GM19324 (cell line): ENCODE data around the gene MGA.

Experiments used
- ATAC-seq: cut with Tn5 transposase; IDR thresholded peaks from one replicate; pipeline ENCODE4 v1.9.1; 2021; ENCODE audit warnings: mild to moderate bottlenecking, moderate library complexity; ENCODE audit not compliant: unreplicated experiment, low FRiP score

Gene MGA

GRCh38 chr15:41804361-41804760 is 144.2 kb downstream of the MGA start:
- ATAC-seq = no peak

GRCh38 chr15:41804916-41805666 is 144.9 kb downstream of the MGA start:
- no peak for ATAC-seq

DNA sequence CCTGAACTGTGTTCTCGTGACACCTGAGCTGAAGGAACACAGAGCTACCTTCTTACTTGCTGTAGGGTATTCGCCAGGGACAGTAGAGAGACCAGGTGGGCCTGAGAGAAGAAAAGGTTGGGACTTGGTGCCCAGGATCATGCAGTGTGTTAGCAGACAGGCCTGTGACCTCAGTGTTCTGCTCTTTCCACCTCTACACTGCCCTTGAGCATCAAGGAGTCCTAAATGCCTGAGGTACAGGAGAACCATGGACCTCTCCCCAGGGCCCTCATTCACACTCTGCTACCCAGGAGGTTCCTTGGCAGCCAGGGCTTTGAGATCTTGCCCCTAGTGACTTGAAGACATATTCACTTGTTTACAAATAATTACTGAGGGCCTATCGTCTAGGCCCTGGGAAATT is 145.5 kb downstream of the MGA start:
- ATAC-seq = no peak

DNA sequence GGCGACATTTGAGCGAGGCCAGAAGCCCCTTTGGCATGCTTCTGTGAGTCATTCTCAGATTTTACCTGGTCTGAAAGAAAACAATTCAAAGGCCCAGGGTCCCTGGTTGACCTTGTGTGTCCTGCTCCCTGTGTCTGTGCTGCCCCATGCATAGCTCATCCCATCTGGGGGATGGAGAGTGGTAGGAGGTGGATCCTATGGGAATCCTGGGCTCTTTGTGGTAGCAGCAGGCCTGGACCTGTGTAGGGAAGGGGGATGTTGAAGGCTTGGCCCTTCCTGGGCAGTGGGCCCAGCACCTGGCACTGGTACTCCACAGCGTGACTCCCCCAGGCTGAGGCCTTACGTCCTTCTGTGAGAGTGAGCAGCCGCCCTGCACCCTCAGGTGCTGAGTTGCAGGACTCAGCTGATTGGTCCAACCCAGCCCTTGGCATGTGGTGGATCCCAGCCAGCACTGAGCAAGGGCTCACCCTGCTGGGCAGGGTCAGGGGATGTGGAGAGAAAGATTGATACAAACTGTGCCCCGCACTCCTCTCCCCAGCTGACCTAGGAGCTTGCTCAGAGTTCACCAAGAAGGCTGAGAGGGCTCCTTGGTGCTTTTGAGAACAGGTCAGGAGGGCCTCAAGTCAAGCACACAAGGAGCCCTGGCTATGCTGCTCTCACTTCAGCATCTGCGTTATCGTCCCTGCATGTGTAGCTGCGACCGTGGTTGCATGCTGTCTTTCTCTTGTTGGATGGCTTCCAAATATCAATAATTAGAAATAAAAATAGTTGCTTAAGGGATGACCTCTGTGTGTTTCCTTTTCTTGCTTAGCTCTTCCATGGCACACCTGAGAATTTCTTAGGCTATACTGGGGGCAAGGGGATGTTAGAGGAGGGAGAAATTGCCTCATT is 146.3 kb downstream of the MGA start:
- no peak for ATAC-seq

GRCh38 chr15:41809121-41809520 is 148.9 kb downstream of the MGA start:
- no peak for ATAC-seq

GRCh38 chr15:41809526-41810220 is 149.5 kb downstream of the MGA start:
- ATAC-seq = no peak

GRCh38 chr15:41810651-41811431 is 150.6 kb downstream of the MGA start:
- no peak for ATAC-seq

GRCh38 chr15:41811432-41812195 is 151.4 kb downstream of the MGA start:
- ATAC-seq = no peak

DNA sequence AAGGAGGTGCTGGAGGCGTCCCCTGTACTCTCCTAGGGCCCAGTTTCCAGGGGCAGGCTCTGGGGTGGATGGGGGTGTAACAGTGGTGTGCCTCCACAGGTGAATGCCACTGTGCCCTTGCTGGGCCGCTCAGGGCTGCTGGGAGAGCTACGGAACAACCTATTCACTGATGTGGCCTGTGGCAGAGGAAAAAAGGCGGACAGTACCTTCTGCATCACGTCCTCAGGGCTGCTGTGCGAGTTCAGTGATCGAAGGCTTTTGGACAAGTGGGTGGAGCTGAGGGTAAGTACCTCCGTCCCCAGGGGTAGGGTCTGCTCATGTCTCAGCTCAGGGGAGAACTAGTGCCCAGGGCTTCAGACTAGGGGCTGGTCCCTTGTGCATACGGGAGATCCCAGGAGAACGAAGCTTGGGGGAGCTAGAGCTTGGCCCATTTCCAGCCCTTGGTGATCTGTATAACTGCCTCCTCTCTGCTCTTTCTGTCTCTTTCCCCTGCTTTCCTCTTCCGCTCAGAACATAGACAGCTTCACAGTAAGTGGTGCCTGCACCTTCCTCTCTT is 152.7 kb downstream of the MGA start:
- ATAC-seq = no peak

DNA sequence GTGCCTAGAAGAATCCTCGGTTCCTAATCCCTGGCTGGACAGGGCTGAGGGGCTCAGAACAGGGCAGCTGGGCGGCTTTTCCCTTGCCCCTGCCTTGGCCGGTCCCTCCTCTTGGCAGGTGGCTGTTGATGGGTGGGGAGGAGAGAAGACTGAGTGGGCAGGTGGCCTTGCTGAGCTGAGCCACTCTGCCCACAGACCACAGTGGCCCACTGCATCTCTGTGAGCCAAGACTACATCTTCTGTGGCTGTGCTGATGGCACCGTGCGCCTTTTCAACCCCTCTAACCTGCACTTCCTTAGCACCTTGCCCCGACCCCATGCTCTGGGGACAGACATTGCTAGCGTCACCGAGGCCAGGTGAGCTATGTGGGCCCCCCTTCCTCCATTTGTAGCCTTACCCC is 153.2 kb downstream of the MGA start:
- no peak for ATAC-seq

GRCh38 chr15:41814534-41814933 is 154.3 kb downstream of the MGA start:
- ATAC-seq = no peak

DNA sequence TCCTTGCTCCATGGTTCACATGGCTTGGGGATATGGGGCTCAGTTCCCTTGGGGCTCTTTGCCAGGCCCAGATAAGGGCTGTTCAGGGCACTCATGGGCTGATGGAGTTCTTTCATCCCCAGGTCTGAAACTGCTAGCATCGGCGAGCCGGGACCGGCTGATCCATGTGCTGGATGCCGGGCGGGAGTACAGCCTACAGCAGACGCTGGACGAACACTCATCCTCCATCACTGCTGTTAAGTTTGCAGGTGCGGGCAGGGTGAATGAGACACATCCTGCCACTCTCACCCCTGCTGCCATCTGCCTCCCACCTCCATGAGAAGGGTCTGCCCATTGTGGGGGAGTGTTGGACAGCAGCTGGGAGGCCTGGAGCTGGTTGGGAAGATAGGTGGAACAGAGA is 156.6 kb downstream of the MGA start:
- no peak for ATAC-seq

- ATAC-seq = no peak
Measured at GRCh38 chr15:41817327-41817726, 157.1 kb downstream of the MGA start.

- ATAC-seq = no peak
Measured at GRCh38 chr15:41817781-41818180, 157.6 kb downstream of the MGA start.

DNA sequence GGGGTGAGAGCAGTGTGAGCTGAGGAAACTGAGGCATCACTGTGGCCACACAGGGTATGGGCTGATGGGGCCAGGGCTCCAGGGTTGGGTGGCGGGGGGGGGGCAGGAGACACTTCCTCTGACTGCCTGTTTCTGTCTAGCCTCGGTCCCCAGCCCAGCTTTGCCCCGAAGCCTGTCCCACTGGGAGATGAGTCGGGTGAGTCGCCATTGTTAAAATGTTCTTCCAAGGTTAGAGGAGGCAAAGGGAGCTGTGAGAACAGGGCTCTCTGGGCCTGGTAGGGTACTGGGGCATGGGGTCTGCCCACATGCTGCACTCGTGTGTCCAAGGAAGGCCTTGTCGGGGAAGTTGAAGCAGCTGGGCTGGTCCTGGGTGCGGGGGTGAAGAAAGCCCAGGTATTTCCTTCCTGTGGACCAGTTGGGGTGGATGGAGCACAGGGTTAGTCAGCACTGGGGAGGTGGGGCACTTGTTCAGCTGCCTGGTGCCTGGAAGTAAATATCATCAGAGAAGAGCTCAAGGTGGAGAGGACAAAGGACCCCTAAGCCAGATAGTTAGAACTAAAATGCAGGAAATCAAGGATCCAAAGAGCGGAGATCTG is 159.3 kb downstream of the MGA start:
- no peak for ATAC-seq

GRCh38 chr15:41820791-41821423 is 160.7 kb downstream of the MGA start:
- ATAC-seq = no peak

DNA sequence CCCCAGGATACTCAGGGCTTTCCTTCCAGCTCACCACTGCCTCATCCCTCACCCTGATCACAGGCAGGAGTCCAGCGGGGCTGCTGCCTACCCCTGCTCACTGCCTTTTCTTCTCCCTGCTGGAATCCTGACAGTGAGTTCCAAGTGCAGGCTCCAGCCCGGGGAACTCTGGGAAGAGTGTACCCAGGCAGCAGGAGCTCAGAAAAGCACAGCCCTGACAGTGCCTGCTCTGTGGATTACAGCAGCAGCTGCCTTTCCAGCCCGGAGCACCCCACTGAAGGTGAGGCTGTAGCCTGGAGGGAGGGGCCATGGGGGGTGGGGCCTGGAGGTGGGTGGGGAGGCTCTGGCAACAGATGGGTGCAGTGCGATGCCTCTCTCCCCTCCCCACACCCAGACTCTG is 161.6 kb downstream of the MGA start:
- no peak for ATAC-seq

GRCh38 chr15:41822471-41822870 is 162.3 kb downstream of the MGA start:
- no peak for ATAC-seq
